Endodermal cell (in vitro differentiated cells): ENCODE measurements around the gene GRAMD2B. TPM values are rescaled to one million over a fixed set of nuclear protein-coding genes. Genes with fewer than 3 reads are reported as not detected.

Experiments
- DNase-seq: peaks from one replicate; pipeline ENCODE4 v3.0.0-alpha.2; 2017
- H3K27ac ChIP-seq: 2 replicates; pipeline ENCODE4 v1.5.1; 2013; ENCODE audit warnings: mild to moderate bottlenecking, low read depth, low read length, moderate library complexity
- H3K27me3 ChIP-seq: 2 replicates; pipeline ENCODE4 v1.6.1; 2013; ENCODE audit warnings: mild to moderate bottlenecking, low read length, moderate library complexity; ENCODE audit not compliant: insufficient read depth, control insufficient read depth, poor library complexity, severe bottlenecking
- H3K36me3 ChIP-seq: 2 replicates; pipeline ENCODE4 v1.7.0; 2013; ENCODE audit warnings: mild to moderate bottlenecking, low read length, moderate library complexity; ENCODE audit not compliant: control insufficient read depth, insufficient read depth
- H3K4me1 ChIP-seq: one replicate; pipeline ENCODE4 v1.7.0; 2013; ENCODE audit warnings: low read length; ENCODE audit not compliant: control insufficient read depth, insufficient read depth
- H3K4me3 ChIP-seq: 2 replicates; pipeline ENCODE4 v1.5.1; 2013; ENCODE audit warnings: mild to moderate bottlenecking, low read length, moderate library complexity
- H3K9ac ChIP-seq: 2 replicates; pipeline ENCODE4 v1.6.1; 2013; ENCODE audit warnings: mild to moderate bottlenecking, low read length, moderate library complexity; ENCODE audit not compliant: poor library complexity, severe bottlenecking; ENCODE audit errors: extremely low read depth
- H3K9me3 ChIP-seq: 2 replicates; pipeline ENCODE4 v1.6.1; 2013; ENCODE audit warnings: mild to moderate bottlenecking, low read length, moderate library complexity; ENCODE audit not compliant: control insufficient read depth
- H3K27ac Mint-ChIP-seq: 2 replicates; pipeline ENCODE4 v1.8.0; 2020; ENCODE audit warnings: mixed read lengths
- H3K27me3 Mint-ChIP-seq: 2 replicates; pipeline ENCODE4 v1.8.0; 2021; ENCODE audit warnings: mild to moderate bottlenecking, mixed read lengths; ENCODE audit not compliant: insufficient read depth
- H3K36me3 Mint-ChIP-seq: 2 replicates; pipeline ENCODE4 v1.8.0; 2020; ENCODE audit warnings: low read depth, mixed read lengths
- H3K4me1 Mint-ChIP-seq: 2 replicates; pipeline ENCODE4 v1.8.0; 2020; ENCODE audit warnings: mixed read lengths
- H3K4me3 Mint-ChIP-seq: 2 replicates; pipeline ENCODE4 v1.8.0; 2020; ENCODE audit warnings: mild to moderate bottlenecking, moderate library complexity, mixed read lengths
- H3K9me3 Mint-ChIP-seq: 2 replicates; pipeline ENCODE4 v1.8.0; 2020; ENCODE audit warnings: mild to moderate bottlenecking, mixed read lengths
- CTCF ChIP-seq: fragments of 200-600 bp; sonication (generic); conservative IDR thresholded peaks from 2 replicates; pipeline ENCODE4 v1.5.0; 2021; ENCODE audit warnings: antibody characterized with exemption, mild to moderate bottlenecking
- whole genome bisulfite sequencing, 2 experiments: methylation state at CpG; one replicate each; pipeline versions ENCODE4 v1.1.5 to v1.1.7; 2013; ENCODE audit warnings: missing lambda C conversion rate in 2 of 2, mixed read lengths in 1 of 2; ENCODE audit not compliant: insufficient coverage in 1 of 2, insufficient read length in 1 of 2; 5-methylcytosine and 5-hydroxymethylcytosine counted together
- total RNA-seq, 2 donors: library from RNA; stranded (reverse); fragmentation: NEBNext Ultra II Directional in 1 of 2; extraction: Animal tissue kit (Norgen Biotek cat#: 25700) in 1 of 2; gene quantifications; 2 replicates in 1 of 2; 3 replicates in 1 of 2; pipeline ENCODE4 v1.2.1, GENCODE V29; 2021

The GRAMD2B gene
- total RNA-seq, 2 donors from 2014 or later, result 8.4 to 11.1 TPM

- WGBS, 2 experiments, result 60 to 89% methylated on average over 4 to 7 of the region's 7 CpGs
- Histone ChIP-seq H3K27ac (no peak overlapping the region), H3K4me3 (no peak overlapping the region), H3K36me3 (peaks cover 35% of the 10 kb centered on the region), H3K4me1 (peaks cover 15% of the 10 kb centered on the region), H3K27me3 (no peaks in the 10 kb centered on the region), H3K9ac (no peak overlapping the region), H3K9me3 (no peaks in the 10 kb centered on the region)
- H3K36me3 Mint-ChIP-seq, result peaks cover 48% of the 10 kb centered on the region
- DNase-seq, result no peak
- no peak overlapping the region for H3K27ac Mint-ChIP-seq
- no peaks in the 10 kb centered on the region for H3K27me3 Mint-ChIP-seq
- no peaks in the 10 kb centered on the region for H3K9me3 Mint-ChIP-seq
- peaks cover 27% of the 10 kb centered on the region for H3K4me1 Mint-ChIP-seq
- H3K4me3 Mint-ChIP-seq, result no peak overlapping the region
- TF ChIP-seq CTCF, result no peak
Observed at GRCh38 chr5:126488443-126489065, 65.3 kb downstream of the GRAMD2B start.

GRCh38 chr5:126490167-126490940 lies 67.1 kb downstream of the GRAMD2B start:
- H3K36me3 ChIP-seq, result peaks cover 26% of the 10 kb centered on the region
- H3K4me3 ChIP-seq, result no peak overlapping the region
- no peak overlapping the region for H3K9ac ChIP-seq
- WGBS, 2 experiments, result 36 to 63% methylated on average over 12 of the region's 12 CpGs
- H3K4me1 ChIP-seq, result peaks cover 15% of the 10 kb centered on the region
- no peaks in the 10 kb centered on the region for H3K27me3 Mint-ChIP-seq
- H3K27me3 ChIP-seq, result no peaks in the 10 kb centered on the region
- TF ChIP-seq CTCF, result peak; percentile 56
- H3K4me1 Mint-ChIP-seq, result peaks cover 27% of the 10 kb centered on the region
- peak overlapping the region; percentile 72 for H3K27ac ChIP-seq
- peak; percentile 73 for DNase-seq
- H3K27ac Mint-ChIP-seq, result peak overlapping the region; percentile 76
- H3K9me3 Mint-ChIP-seq, result no peaks in the 10 kb centered on the region
- peaks cover 41% of the 10 kb centered on the region for H3K36me3 Mint-ChIP-seq
- no peak overlapping the region for H3K4me3 Mint-ChIP-seq
- no peaks in the 10 kb centered on the region for H3K9me3 ChIP-seq

- H3K36me3 ChIP-seq, result peaks cover under 1% of the 10 kb centered on the region
- TF ChIP-seq CTCF, result peak; percentile 69
- 74 to 78% methylated on average over 8 of the region's 8 CpGs for WGBS, 2 experiments
- Mint-ChIP-seq H3K9me3 (no peaks in the 10 kb centered on the region), H3K27ac (no peak overlapping the region), H3K27me3 (no peaks in the 10 kb centered on the region), H3K4me3 (no peak overlapping the region), H3K36me3 (peaks cover 17% of the 10 kb centered on the region), H3K4me1 (peaks cover 27% of the 10 kb centered on the region)
- DNase-seq, result peak; percentile 60
- H3K27ac ChIP-seq, result no peak overlapping the region
- H3K9ac ChIP-seq, result no peak overlapping the region
- no peaks in the 10 kb centered on the region for H3K27me3 ChIP-seq
- peaks cover 15% of the 10 kb centered on the region for H3K4me1 ChIP-seq
- H3K9me3 ChIP-seq, result no peaks in the 10 kb centered on the region
- no peak overlapping the region for H3K4me3 ChIP-seq
Observed at GRCh38 chr5:126492939-126493338, 69.7 kb downstream of the GRAMD2B start.
